Measurements from ENCODE around the gene NOL8. TPM values are rescaled to one million over a fixed set of nuclear protein-coding genes. Genes with fewer than 3 reads are reported as not detected.

Gene NOL8
- polyA plus RNA-seq, 1 donor (not counting 4 experiments of a cell fraction or from before 2014, with no cell fraction given): 28.9 TPM

GRCh38 chr9:92332577-92333281 lies 7.6 kb upstream of the NOL8 start:
- FAIRE-seq (no peak), DNase-seq (ENCODE audit: low read depth, low spot score) (no peak)
- Histone ChIP-seq H4K20me1 (ENCODE audit: control insufficient read depth, extremely low read depth, insufficient read depth, low read length) (no peaks in the 10 kb centered on the region), H3K79me2 (ENCODE audit: control insufficient read depth, insufficient read depth, low read length) (no peaks in the 10 kb centered on the region), H3K36me3 (ENCODE audit: control insufficient read depth in 2 of 2, extremely low read depth in 1 of 2, insufficient read depth in 2 of 2, low read length in 2 of 2) (peaks cover 0 to 7% of the 10 kb centered on the region in 2 experiments), H3K4me3 (ENCODE audit: control insufficient read depth in 2 of 3, extremely low read depth in 1 of 3, insufficient read depth in 2 of 3, low read depth in 1 of 3, low read length in 3 of 3) (no peak overlapping the region), H3K4me2 (ENCODE audit: control insufficient read depth, extremely low read depth, insufficient read depth, low read depth, low read length) (no peak overlapping the region), H3K27ac (ENCODE audit: control insufficient read depth, insufficient read depth, low read length) (no peak overlapping the region), H3K9me3 (ENCODE audit: control insufficient read depth, low read depth, low read length) (no peaks in the 10 kb centered on the region), H3K27me3 (ENCODE audit: control insufficient read depth, extremely low read depth, insufficient read depth, low read length) (no peaks in the 10 kb centered on the region), H3K9me1 (ENCODE audit: control insufficient read depth, extremely low read depth, insufficient read depth, low read length) (no peaks in the 10 kb centered on the region), H3K9ac (ENCODE audit: control insufficient read depth, extremely low read depth, insufficient read depth, low read length) (no peak overlapping the region), H3K4me1 (ENCODE audit: control insufficient read depth, extremely low read depth, insufficient read depth, low read length) (peaks cover 5% of the 10 kb centered on the region), H2AFZ (ENCODE audit: control insufficient read depth, low read length) (no peak overlapping the region)
- TF ChIP-seq CTCF (optimal IDR thresholded peaks at IDR 0.05 in 1 of 3, IDR thresholded peaks at IDR 0.05 in 1 of 3, conservative IDR thresholded peaks at IDR 0.05 in 1 of 3; ENCODE audit: extremely low read depth in 1 of 3, insufficient read depth in 2 of 3, low read length in 3 of 3): no peak
- TF ChIP-seq EZH2 (IDR thresholded peaks at IDR 0.05; ENCODE audit: low read length): no peak
- dilution Hi-C loops (cut with MboI; ENCODE audit: extremely low pct_ligation_motif_present, low sequenced_read_pairs): no loop called here

GRCh38 chr9:92328225-92328624 lies 3.1 kb upstream of the NOL8 start:
- no peaks in the 10 kb centered on the region for H3K27me3 ChIP-seq (ENCODE audit: control insufficient read depth, extremely low read depth, insufficient read depth, low read length)
- H3K9me3 ChIP-seq (ENCODE audit: control insufficient read depth, low read depth, low read length): no peaks in the 10 kb centered on the region
- peaks cover 0 to 5% of the 10 kb centered on the region in 2 experiments for H3K36me3 ChIP-seq (ENCODE audit: control insufficient read depth in 2 of 2, extremely low read depth in 1 of 2, insufficient read depth in 2 of 2, low read length in 2 of 2)
- no peaks in the 10 kb centered on the region for H3K9me1 ChIP-seq (ENCODE audit: control insufficient read depth, extremely low read depth, insufficient read depth, low read length)
- TF ChIP-seq EZH2 (IDR thresholded peaks at IDR 0.05; ENCODE audit: low read length) (no peak), CTCF (optimal IDR thresholded peaks at IDR 0.05 in 1 of 3, IDR thresholded peaks at IDR 0.05 in 1 of 3, conservative IDR thresholded peaks at IDR 0.05 in 1 of 3; ENCODE audit: extremely low read depth in 1 of 3, insufficient read depth in 2 of 3, low read length in 3 of 3) (peak; percentile 14 to 49 (median 19))
- no peak for DNase-seq (ENCODE audit: low read depth, low spot score)
- H3K4me1 ChIP-seq (ENCODE audit: control insufficient read depth, extremely low read depth, insufficient read depth, low read length): peaks cover 27% of the 10 kb centered on the region
- no peak overlapping the region for H3K4me3 ChIP-seq (ENCODE audit: control insufficient read depth in 2 of 3, extremely low read depth in 1 of 3, insufficient read depth in 2 of 3, low read depth in 1 of 3, low read length in 3 of 3)
- H3K4me2 ChIP-seq (ENCODE audit: control insufficient read depth, extremely low read depth, insufficient read depth, low read depth, low read length): peak overlapping the region; percentile 84
- H3K27ac ChIP-seq (ENCODE audit: control insufficient read depth, insufficient read depth, low read length): peak overlapping the region; percentile 59
- no peaks in the 10 kb centered on the region for H4K20me1 ChIP-seq (ENCODE audit: control insufficient read depth, extremely low read depth, insufficient read depth, low read length)
- H2AFZ ChIP-seq (ENCODE audit: control insufficient read depth, low read length): no peak overlapping the region
- dilution Hi-C loops (cut with MboI; ENCODE audit: extremely low pct_ligation_motif_present, low sequenced_read_pairs): no loop called here
- H3K9ac ChIP-seq (ENCODE audit: control insufficient read depth, extremely low read depth, insufficient read depth, low read length): peak overlapping the region; percentile 44
- FAIRE-seq: no peak
- peaks cover 18% of the 10 kb centered on the region for H3K79me2 ChIP-seq (ENCODE audit: control insufficient read depth, insufficient read depth, low read length)
